Spinal cord (tissue), 10 donors: ENCODE data around the gene CPNE6. TPM values are rescaled to one million over a fixed set of nuclear protein-coding genes. Genes with fewer than 3 reads are reported as not detected.
A peak's percentile ranks its signal among the peaks of the same experiment; 100 is the strongest.
"Not testable (repeated sequence)": the region's sequence is repeated elsewhere in the genome, so short reads cannot be mapped to it uniquely, and the experiment has no call there.

Experiments used
- DNase-seq, 6 donors: peaks; one replicate each; pipeline versions ENCODE4 v3.0.0 to v3.0.0-alpha.2; 2013 to 2015; ENCODE audit warnings: low spot score in 6 of 6, low read depth in 4 of 6
- H3K27ac ChIP-seq: one replicate; pipeline ENCODE4 v1.5.1; 2013; ENCODE audit warnings: low read depth, low read length, control low read depth
- H3K27me3 ChIP-seq: one replicate; pipeline ENCODE4 v1.6.1; 2013; ENCODE audit warnings: low read length; ENCODE audit not compliant: control insufficient read depth, insufficient read depth
- H3K36me3 ChIP-seq: one replicate; pipeline ENCODE4 v1.6.1; 2013; ENCODE audit warnings: low read length; ENCODE audit not compliant: control insufficient read depth, insufficient read depth
- H3K4me1 ChIP-seq: one replicate; pipeline ENCODE4 v1.6.1; 2013; ENCODE audit warnings: low read length; ENCODE audit not compliant: control insufficient read depth, insufficient read depth
- H3K4me3 ChIP-seq: one replicate; pipeline ENCODE4 v1.5.1; 2013; ENCODE audit warnings: low read depth, low read length, control low read depth
- H3K9me3 ChIP-seq: one replicate; pipeline ENCODE4 v1.6.1; 2013; ENCODE audit warnings: low read length; ENCODE audit not compliant: control insufficient read depth, insufficient read depth
- WGBS: methylation state at CpG from one replicate; pipeline ENCODE4 v1.1.5; 2013; ENCODE audit warnings: missing lambda C conversion rate; ENCODE audit not compliant: insufficient coverage; 5-methylcytosine and 5-hydroxymethylcytosine counted together
- polyA plus RNA-seq, 2 donors: library from polyadenylated mRNA; unstranded; fragments of 120-200 nt; gene quantifications; one replicate each; pipeline ENCODE4 v1.2.1, GENCODE V29; 2013; ENCODE audit not compliant: insufficient read length in 2 of 2
- total RNA-seq, 2 donors: library from RNA; depleted of rRNA in 1 of 2; stranded (reverse); fragments of 120-200 nt in 1 of 2; fragments of >200 nt in 1 of 2; gene quantifications; one replicate each; pipeline versions ENCODE4 v1.2.3 to v1.2.4, GENCODE V29; 2013 to 2014
- donor health status: healthy.

Gene CPNE6
- total and polyA plus RNA-seq, 4 donors: 1.7 to 55.7 (median 14.6) TPM

- Histone ChIP-seq H3K27ac (no peak overlapping the region), H3K9me3 (no peaks in the 10 kb centered on the region), H3K27me3 (no peaks in the 10 kb centered on the region), H3K4me1 (peaks cover 7% of the 10 kb centered on the region), H3K4me3 (no peak overlapping the region), H3K36me3 (no peaks in the 10 kb centered on the region)
- WGBS: 93% methylated on average over 1 of the region's 2 CpGs
- DNase-seq: no peak
Observed at GRCh38 chr14:24038686-24039085, 32.7 kb upstream of the CPNE6 start.

- WGBS: 57% methylated on average over 2 of the region's 2 CpGs
- Histone ChIP-seq H3K27me3 (no peaks in the 10 kb centered on the region), H3K9me3 (no peaks in the 10 kb centered on the region), H3K4me1 (peaks cover 7% of the 10 kb centered on the region), H3K36me3 (no peaks in the 10 kb centered on the region), H3K27ac (no peak overlapping the region), H3K4me3 (no peak overlapping the region)
- no peak for DNase-seq
Observed at GRCh38 chr14:24040692-24041091, 30.7 kb upstream of the CPNE6 start.

GRCh38 chr14:24042746-24043145 is 28.6 kb upstream of the CPNE6 start:
- no peaks in the 10 kb centered on the region for H3K36me3 ChIP-seq
- no peaks in the 10 kb centered on the region for H3K27me3 ChIP-seq
- H3K4me3 ChIP-seq: no peak overlapping the region
- DNase-seq: peak in 1 of 6 donors; percentile 43
- H3K4me1 ChIP-seq: no peaks in the 10 kb centered on the region
- 35% methylated on average over 4 of the region's 5 CpGs for WGBS
- H3K9me3 ChIP-seq: no peaks in the 10 kb centered on the region
- no peak overlapping the region for H3K27ac ChIP-seq

GRCh38 chr14:24049002-24049401 is 22.4 kb upstream of the CPNE6 start:
- H3K27ac ChIP-seq, H3K9me3 ChIP-seq, H3K36me3 ChIP-seq, DNase-seq, H3K27me3 ChIP-seq, H3K4me3 ChIP-seq: not testable (repeated sequence)
- peaks cover 23% of the 10 kb centered on the region for H3K4me1 ChIP-seq
- no CpG with 5 or more reads among the region's 2 CpGs for WGBS

- H3K4me3 ChIP-seq: not testable (repeated sequence)
Observed at GRCh38 chr14:24050753-24051152, 20.6 kb upstream of the CPNE6 start.

GRCh38 chr14:24051176-24051788 is 20.1 kb upstream of the CPNE6 start:
- peak in 3 of 6 donors; percentile 9 to 69 (median 63) for DNase-seq
- peak overlapping the region; percentile 52 for H3K4me3 ChIP-seq
- H3K36me3 ChIP-seq: peaks cover 29% of the 10 kb centered on the region
- peaks cover 25% of the 10 kb centered on the region for H3K4me1 ChIP-seq
- H3K9me3 ChIP-seq: no peaks in the 10 kb centered on the region
- no peak overlapping the region for H3K27ac ChIP-seq
- no peaks in the 10 kb centered on the region for H3K27me3 ChIP-seq
- 3% methylated on average over 12 of the region's 20 CpGs for WGBS

More at GRCh38 chr14:24050753-24051152, 20.6 kb upstream of the CPNE6 start:
- peaks cover 24% of the 10 kb centered on the region for H3K36me3 ChIP-seq
- WGBS: no CpG with 5 or more reads among the region's 8 CpGs
- not testable (repeated sequence) for DNase-seq, H3K9me3 ChIP-seq, H3K27ac ChIP-seq, H3K27me3 ChIP-seq
- peaks cover 25% of the 10 kb centered on the region for H3K4me1 ChIP-seq

GRCh38 chr14:24051789-24052655 is 19.3 kb upstream of the CPNE6 start, which contains the start of gene CARMIL3:
TSS of gene CARMIL3 (plus strand) at chr14:24052009. CDS start at chr14:24052154, 145 bp downstream.
- H3K27me3 ChIP-seq: no peaks in the 10 kb centered on the region
- no peaks in the 10 kb centered on the region for H3K9me3 ChIP-seq
- DNase-seq: peak; percentile 62 to 95 (median 77)
- H3K27ac ChIP-seq: no peak within 1 kb of the TSS
- peaks cover 36% of the 10 kb centered on the region for H3K36me3 ChIP-seq
- WGBS: under 1% methylated on average over 90 of the region's 92 CpGs
- peak within 1 kb of the TSS; percentile 68 for H3K4me3 ChIP-seq
- peaks cover 25% of the 10 kb centered on the region for H3K4me1 ChIP-seq

- Histone ChIP-seq H3K36me3 (peaks cover 45% of the 10 kb centered on the region), H3K9me3 (no peaks in the 10 kb centered on the region), H3K27me3 (no peaks in the 10 kb centered on the region), H3K27ac (no peak overlapping the region), H3K4me3 (peak overlapping the region; percentile 68), H3K4me1 (peaks cover 25% of the 10 kb centered on the region)
- no peak for DNase-seq
- whole genome bisulfite sequencing: 54% methylated on average over 17 of the region's 20 CpGs
Observed at GRCh38 chr14:24052656-24053547, 18.5 kb upstream of the CPNE6 start.
